Tibial nerve (tissue), 4 donors: ENCODE results near the gene RIPPLY3. TPM values are rescaled to one million over a fixed set of nuclear protein-coding genes. Genes with fewer than 3 reads are reported as not detected.
"Not testable (repeated sequence)": the region's sequence is repeated elsewhere in the genome, so short reads cannot be mapped to it uniquely, and the experiment has no call there.

ENCODE experiments used
- DNase-seq, 2 donors: peaks; one replicate each; pipeline ENCODE4 v3.0.0-alpha.2; 2019; ENCODE audit warnings: low spot score in 2 of 2
- H3K27ac ChIP-seq, 4 donors: fragments of 200-600 bp; sonication (generic) in 3 of 4; one replicate each; pipeline ENCODE4 v1.5.1; 2017 to 2019; ENCODE audit warnings: mild to moderate bottlenecking in 1 of 4
- H3K27me3 ChIP-seq, 2 donors: fragments of 200-600 bp; sonication (generic) in 1 of 2; one replicate each; pipeline versions ENCODE4 v1.5.1 to v1.6.0; 2017 to 2019
- H3K36me3 ChIP-seq, 3 donors: fragments of 200-600 bp; sonication (generic); one replicate each; pipeline ENCODE4 v1.5.1; 2018 to 2019
- H3K4me1 ChIP-seq, 4 donors: fragments of 200-600 bp; sonication (generic) in 3 of 4; one replicate each; pipeline ENCODE4 v1.5.1; 2017 to 2019
- H3K4me3 ChIP-seq, 4 donors: fragments of 200-600 bp; sonication (generic) in 3 of 4; one replicate each; pipeline ENCODE4 v1.5.1; 2017 to 2019; ENCODE audit warnings: mild to moderate bottlenecking in 1 of 4, moderate library complexity in 1 of 4
- H3K9me3 ChIP-seq, 4 donors: fragments of 200-600 bp; sonication (generic) in 3 of 4; one replicate each; pipeline ENCODE4 v1.5.1; 2017 to 2019
- EP300 ChIP-seq, 2 donors: sonication (generic); formaldehyde crosslinking; IDR thresholded peaks; one replicate each; pipeline ENCODE4 v1.6.1; 2017; ENCODE audit warnings: antibody characterized with exemption in 2 of 2, mild to moderate bottlenecking in 1 of 2
- POLR2A ChIP-seq, 2 donors: fragments of 450-650 bp; IDR thresholded peaks; one replicate each; pipeline ENCODE4 v1.6.1; 2017; ENCODE audit warnings: antibody characterized with exemption in 2 of 2, mild to moderate bottlenecking in 2 of 2, moderate library complexity in 2 of 2
- WGBS, 2 donors: methylation state at CpG; one replicate each; pipeline ENCODE4 v1.1.5; 2018; 5-methylcytosine and 5-hydroxymethylcytosine counted together
- total RNA-seq, 4 donors: library from RNA; depleted of rRNA; stranded (reverse); fragments of >200 nt; gene quantifications; one replicate each; pipeline ENCODE4 v1.1.0, GENCODE V29; 2016
- TF ChIP-seq, protein P1 (sequence below), 5 experiments: fragments of 200-600 bp in 3 of 5; fragments of 450-650 bp in 2 of 5; sonication (generic) in 3 of 5; IDR thresholded peaks; one replicate each; pipeline ENCODE4 v1.5.1; 2016 to 2019; ENCODE audit warnings: antibody characterized with exemption in 5 of 5, mild to moderate bottlenecking in 3 of 5, moderate library complexity in 2 of 5

RIPPLY3 gene
- total RNA-seq, 4 donors from 2014 or later = not detected

GRCh38 chr21:37032293-37032692, 25.8 kb downstream of the RIPPLY3 start:
- H3K9me3 ChIP-seq = no peaks in the 10 kb centered on the region
- H3K27ac ChIP-seq = no peak overlapping the region
- no peaks in the 10 kb centered on the region for H3K4me1 ChIP-seq
- WGBS, 2 donors = 85 to 88% methylated on average over 5 of the region's 5 CpGs
- no peak for DNase-seq
- no peaks in the 10 kb centered on the region for H3K36me3 ChIP-seq
- TF ChIP-seq POLR2A (IDR thresholded peaks at IDR 0.05) = no peak
- no peak for TF ChIP-seq EP300 (IDR thresholded peaks at IDR 0.05)
- TF ChIP-seq, protein P1, sequence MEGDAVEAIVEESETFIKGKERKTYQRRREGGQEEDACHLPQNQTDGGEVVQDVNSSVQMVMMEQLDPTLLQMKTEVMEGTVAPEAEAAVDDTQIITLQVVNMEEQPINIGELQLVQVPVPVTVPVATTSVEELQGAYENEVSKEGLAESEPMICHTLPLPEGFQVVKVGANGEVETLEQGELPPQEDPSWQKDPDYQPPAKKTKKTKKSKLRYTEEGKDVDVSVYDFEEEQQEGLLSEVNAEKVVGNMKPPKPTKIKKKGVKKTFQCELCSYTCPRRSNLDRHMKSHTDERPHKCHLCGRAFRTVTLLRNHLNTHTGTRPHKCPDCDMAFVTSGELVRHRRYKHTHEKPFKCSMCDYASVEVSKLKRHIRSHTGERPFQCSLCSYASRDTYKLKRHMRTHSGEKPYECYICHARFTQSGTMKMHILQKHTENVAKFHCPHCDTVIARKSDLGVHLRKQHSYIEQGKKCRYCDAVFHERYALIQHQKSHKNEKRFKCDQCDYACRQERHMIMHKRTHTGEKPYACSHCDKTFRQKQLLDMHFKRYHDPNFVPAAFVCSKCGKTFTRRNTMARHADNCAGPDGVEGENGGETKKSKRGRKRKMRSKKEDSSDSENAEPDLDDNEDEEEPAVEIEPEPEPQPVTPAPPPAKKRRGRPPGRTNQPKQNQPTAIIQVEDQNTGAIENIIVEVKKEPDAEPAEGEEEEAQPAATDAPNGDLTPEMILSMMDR (IDR thresholded peaks at IDR 0.05) = no peak
- no peaks in the 10 kb centered on the region for H3K27me3 ChIP-seq
- no peak overlapping the region for H3K4me3 ChIP-seq

DNA sequence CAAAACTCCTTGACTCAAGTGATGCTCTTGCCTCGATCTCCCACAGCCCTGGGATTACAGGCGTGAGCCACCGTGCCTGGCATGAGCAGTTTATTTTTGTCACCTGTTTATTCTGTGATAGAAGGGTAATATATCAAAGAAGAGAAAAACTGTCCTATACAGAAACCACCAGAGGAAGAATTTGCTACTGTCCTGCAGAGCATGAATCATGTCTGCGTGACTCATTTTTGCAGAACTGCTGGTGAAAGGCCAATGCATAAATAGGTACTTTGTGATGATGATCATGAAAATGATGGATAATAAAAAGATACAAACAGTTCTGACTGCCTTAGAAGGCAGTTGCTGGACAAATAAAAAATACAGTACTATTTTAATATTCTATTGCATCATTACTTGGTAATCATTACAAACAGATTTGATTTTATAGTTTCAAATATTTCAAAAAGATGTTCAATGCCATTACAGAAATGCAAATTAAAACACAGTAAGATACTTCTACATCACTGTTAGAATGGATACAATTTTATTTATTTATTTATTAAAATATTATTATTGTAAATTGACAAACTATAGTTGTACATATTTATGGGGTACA, 26.5 kb downstream of the RIPPLY3 start:
- H3K36me3 ChIP-seq = no peaks in the 10 kb centered on the region
- H3K27ac ChIP-seq = no peak overlapping the region
- H3K4me3 ChIP-seq = no peak overlapping the region
- WGBS, 2 donors = 56 to 64% methylated on average over 4 of the region's 4 CpGs
- H3K4me1 ChIP-seq = no peaks in the 10 kb centered on the region
- no peaks in the 10 kb centered on the region for H3K9me3 ChIP-seq
- H3K27me3 ChIP-seq = no peaks in the 10 kb centered on the region
- no peak for TF ChIP-seq EP300 (IDR thresholded peaks at IDR 0.05)
- TF ChIP-seq, protein P1 (IDR thresholded peaks at IDR 0.05) = no peak
- TF ChIP-seq POLR2A (IDR thresholded peaks at IDR 0.05) = no peak
- DNase-seq = no peak

GRCh38 chr21:37034394-37034793, 27.9 kb downstream of the RIPPLY3 start:
- not testable (repeated sequence) for H3K27me3 ChIP-seq, H3K27ac ChIP-seq, DNase-seq, H3K4me1 ChIP-seq, H3K4me3 ChIP-seq, H3K36me3 ChIP-seq, H3K9me3 ChIP-seq
- 88 to 92% methylated on average over 4 of the region's 4 CpGs for WGBS, 2 donors

DNA sequence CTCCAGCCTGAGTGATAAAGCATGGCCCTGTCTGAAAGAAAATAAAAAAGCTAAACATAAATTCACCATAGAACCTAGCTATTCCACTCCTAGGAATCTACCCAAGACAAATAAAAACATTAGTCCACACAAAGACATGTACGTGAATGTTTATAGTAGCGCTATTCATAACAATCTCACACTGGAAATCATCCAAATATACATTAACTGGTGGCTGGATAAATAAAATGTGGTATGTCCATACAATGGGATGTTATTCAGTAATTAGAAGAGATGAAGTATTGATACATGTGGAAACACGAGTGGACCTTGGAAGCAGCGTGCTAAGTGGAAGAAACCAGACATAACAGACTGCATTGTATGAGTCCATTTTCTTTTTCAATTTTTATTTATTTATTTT, 29.7 kb downstream of the RIPPLY3 start:
- TF ChIP-seq EP300 (IDR thresholded peaks at IDR 0.05) (no peak), POLR2A (IDR thresholded peaks at IDR 0.05) (no peak)
- TF ChIP-seq, protein P1 (IDR thresholded peaks at IDR 0.05) = no peak
- WGBS, 2 donors = 71 to 72% methylated on average over 4 of the region's 4 CpGs
- no peak overlapping the region for H3K27ac ChIP-seq
- no peaks in the 10 kb centered on the region for H3K4me1 ChIP-seq
- no peaks in the 10 kb centered on the region for H3K36me3 ChIP-seq
- no peak for DNase-seq
- no peak overlapping the region for H3K4me3 ChIP-seq
- no peaks in the 10 kb centered on the region for H3K27me3 ChIP-seq
- H3K9me3 ChIP-seq = no peaks in the 10 kb centered on the region

GRCh38 chr21:37039411-37040075, 33.0 kb downstream of the RIPPLY3 start:
- 48 to 52% methylated on average over 9 of the region's 9 CpGs for WGBS, 2 donors

More at GRCh38 chr21:37039411-37040075, 33.0 kb downstream of the RIPPLY3 start:
- DNase-seq = no peak
- TF ChIP-seq, protein P1 (IDR thresholded peaks at IDR 0.05) = no peak
- TF ChIP-seq EP300 (IDR thresholded peaks at IDR 0.05) = no peak
- no peak for TF ChIP-seq POLR2A (IDR thresholded peaks at IDR 0.05)
- Histone ChIP-seq H3K27ac (no peak overlapping the region), H3K27me3 (no peaks in the 10 kb centered on the region), H3K4me1 (no peaks in the 10 kb centered on the region), H3K9me3 (no peaks in the 10 kb centered on the region), H3K36me3 (no peaks in the 10 kb centered on the region), H3K4me3 (no peak overlapping the region)
